ENCODE measurements around the gene AADACL2. TPM values are rescaled to one million over a fixed set of nuclear protein-coding genes. Genes with fewer than 3 reads are reported as not detected.
"Not testable (repeated sequence)": the region's sequence is repeated elsewhere in the genome, so short reads cannot be mapped to it uniquely, and the experiment has no call there.

AADACL2 gene
- total RNA-seq, 1 donor from 2014 or later: not detected

GRCh38 chr3:151753846-151754245, 20.1 kb downstream of the AADACL2 start:
- H3K27ac Mint-ChIP-seq: no peak overlapping the region
- H3K36me3 Mint-ChIP-seq (ENCODE audit: low read depth): no peaks in the 10 kb centered on the region
- POLR2A ChIA-PET: no interaction called here
- no peak overlapping the region for H3K4me3 Mint-ChIP-seq
- H3K27me3 Mint-ChIP-seq: peaks cover 5% of the 10 kb centered on the region
- intact Hi-C loops (cut with micrococcal nuclease): no loop called here
- no peak for TF ChIP-seq CTCF (IDR thresholded peaks at IDR 0.05)
- H3K9me3 Mint-ChIP-seq: no peaks in the 10 kb centered on the region
- DNase-seq: no peak
- ATAC-seq (ENCODE audit: low read depth): no peak
- CTCF ChIA-PET: no interaction called here
- no peaks in the 10 kb centered on the region for H3K4me1 Mint-ChIP-seq

GRCh38 chr3:151761581-151761980, 27.9 kb downstream of the AADACL2 start:
- no peak for ATAC-seq (ENCODE audit: low read depth)
- no peak for TF ChIP-seq CTCF (IDR thresholded peaks at IDR 0.05)
- intact Hi-C loops (cut with micrococcal nuclease): no loop called here
- CTCF ChIA-PET: no interaction called here
- POLR2A ChIA-PET: no interaction called here
- Mint-ChIP-seq H3K4me3 (no peak overlapping the region), H3K9me3 (peaks cover 2% of the 10 kb centered on the region), H3K27ac (no peak overlapping the region), H3K4me1 (no peaks in the 10 kb centered on the region), H3K36me3 (ENCODE audit: low read depth) (no peaks in the 10 kb centered on the region), H3K27me3 (no peaks in the 10 kb centered on the region)
- no peak for DNase-seq

- H3K27me3 Mint-ChIP-seq; H3K9me3 Mint-ChIP-seq; H3K36me3 Mint-ChIP-seq (ENCODE audit: low read depth); H3K4me1 Mint-ChIP-seq; intact Hi-C loops (cut with micrococcal nuclease); H3K27ac Mint-ChIP-seq; H3K4me3 Mint-ChIP-seq; CTCF ChIA-PET; DNase-seq; ATAC-seq (ENCODE audit: low read depth): not testable (repeated sequence)
- POLR2A ChIA-PET: interaction anchor here (0.6 kb wide), 1 partner anchor 1141 kb away, joined by 3 read pairs; no protein-coding TSS in a partner anchor
These were observed 31.0 kb downstream of the AADACL2 start for GRCh38 chr3:151764699-151765098.

GRCh38 chr3:151765685-151766084, 32.0 kb downstream of the AADACL2 start:
- Mint-ChIP-seq H3K27me3 (no peaks in the 10 kb centered on the region), H3K27ac (no peak overlapping the region), H3K9me3 (peaks cover 2% of the 10 kb centered on the region), H3K4me3 (no peak overlapping the region), H3K36me3 (ENCODE audit: low read depth) (no peaks in the 10 kb centered on the region), H3K4me1 (no peaks in the 10 kb centered on the region)
- intact Hi-C loops (cut with micrococcal nuclease): no loop called here
- no peak for ATAC-seq (ENCODE audit: low read depth)
- ChIA-PET POLR2A (no interaction called here), CTCF (interaction anchor here (0.6 kb wide), 1 partner anchor 228 kb away, joined by 3 read pairs; no protein-coding TSS in a partner anchor)
- no peak for DNase-seq
- TF ChIP-seq CTCF (IDR thresholded peaks at IDR 0.05): no peak

- DNase-seq: no peak
- ChIA-PET POLR2A (no interaction called here), CTCF (no interaction called here)
- no peak for TF ChIP-seq CTCF (IDR thresholded peaks at IDR 0.05)
- H3K9me3 Mint-ChIP-seq: peaks cover 2% of the 10 kb centered on the region
- H3K4me1 Mint-ChIP-seq: no peaks in the 10 kb centered on the region
- no peak for ATAC-seq (ENCODE audit: low read depth)
- H3K27ac Mint-ChIP-seq: no peak overlapping the region
- intact Hi-C loops (cut with micrococcal nuclease): no loop called here
- H3K36me3 Mint-ChIP-seq (ENCODE audit: low read depth): no peaks in the 10 kb centered on the region
- H3K4me3 Mint-ChIP-seq: no peak overlapping the region
- no peaks in the 10 kb centered on the region for H3K27me3 Mint-ChIP-seq
These were observed 32.7 kb downstream of the AADACL2 start for GRCh38 chr3:151766454-151766853.

GRCh38 chr3:151768393-151768930, 34.7 kb downstream of the AADACL2 start:
- Mint-ChIP-seq H3K4me1 (no peaks in the 10 kb centered on the region), H3K4me3 (no peak overlapping the region), H3K9me3 (peaks cover 2% of the 10 kb centered on the region), H3K27ac (no peak overlapping the region), H3K36me3 (ENCODE audit: low read depth) (no peaks in the 10 kb centered on the region), H3K27me3 (no peaks in the 10 kb centered on the region)
- no peak for ATAC-seq (ENCODE audit: low read depth)
- ChIA-PET CTCF (no interaction called here), POLR2A (no interaction called here)
- no peak for TF ChIP-seq CTCF (IDR thresholded peaks at IDR 0.05)
- intact Hi-C loops (cut with micrococcal nuclease): no loop called here
- DNase-seq: no peak
